ENCODE data around the gene ZBTB46.

GRCh38 chr20:63807654-63808053 is 23.4 kb downstream of the ZBTB46 start:
- TF ChIP-seq, protein P1, sequence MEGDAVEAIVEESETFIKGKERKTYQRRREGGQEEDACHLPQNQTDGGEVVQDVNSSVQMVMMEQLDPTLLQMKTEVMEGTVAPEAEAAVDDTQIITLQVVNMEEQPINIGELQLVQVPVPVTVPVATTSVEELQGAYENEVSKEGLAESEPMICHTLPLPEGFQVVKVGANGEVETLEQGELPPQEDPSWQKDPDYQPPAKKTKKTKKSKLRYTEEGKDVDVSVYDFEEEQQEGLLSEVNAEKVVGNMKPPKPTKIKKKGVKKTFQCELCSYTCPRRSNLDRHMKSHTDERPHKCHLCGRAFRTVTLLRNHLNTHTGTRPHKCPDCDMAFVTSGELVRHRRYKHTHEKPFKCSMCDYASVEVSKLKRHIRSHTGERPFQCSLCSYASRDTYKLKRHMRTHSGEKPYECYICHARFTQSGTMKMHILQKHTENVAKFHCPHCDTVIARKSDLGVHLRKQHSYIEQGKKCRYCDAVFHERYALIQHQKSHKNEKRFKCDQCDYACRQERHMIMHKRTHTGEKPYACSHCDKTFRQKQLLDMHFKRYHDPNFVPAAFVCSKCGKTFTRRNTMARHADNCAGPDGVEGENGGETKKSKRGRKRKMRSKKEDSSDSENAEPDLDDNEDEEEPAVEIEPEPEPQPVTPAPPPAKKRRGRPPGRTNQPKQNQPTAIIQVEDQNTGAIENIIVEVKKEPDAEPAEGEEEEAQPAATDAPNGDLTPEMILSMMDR (IDR thresholded peaks at IDR 0.05) = no peak
- no peak for TF ChIP-seq POLR2A (IDR thresholded peaks at IDR 0.05)

Measured in vagina (tissue), 2 donors.